Measurements from ENCODE around the gene ANKMY1. TPM values are rescaled to one million over a fixed set of nuclear protein-coding genes. Genes with fewer than 3 reads are reported as not detected.

Gene ANKMY1
- total RNA-seq, 1 donor from 2014 or later: 25.1 TPM

DNA sequence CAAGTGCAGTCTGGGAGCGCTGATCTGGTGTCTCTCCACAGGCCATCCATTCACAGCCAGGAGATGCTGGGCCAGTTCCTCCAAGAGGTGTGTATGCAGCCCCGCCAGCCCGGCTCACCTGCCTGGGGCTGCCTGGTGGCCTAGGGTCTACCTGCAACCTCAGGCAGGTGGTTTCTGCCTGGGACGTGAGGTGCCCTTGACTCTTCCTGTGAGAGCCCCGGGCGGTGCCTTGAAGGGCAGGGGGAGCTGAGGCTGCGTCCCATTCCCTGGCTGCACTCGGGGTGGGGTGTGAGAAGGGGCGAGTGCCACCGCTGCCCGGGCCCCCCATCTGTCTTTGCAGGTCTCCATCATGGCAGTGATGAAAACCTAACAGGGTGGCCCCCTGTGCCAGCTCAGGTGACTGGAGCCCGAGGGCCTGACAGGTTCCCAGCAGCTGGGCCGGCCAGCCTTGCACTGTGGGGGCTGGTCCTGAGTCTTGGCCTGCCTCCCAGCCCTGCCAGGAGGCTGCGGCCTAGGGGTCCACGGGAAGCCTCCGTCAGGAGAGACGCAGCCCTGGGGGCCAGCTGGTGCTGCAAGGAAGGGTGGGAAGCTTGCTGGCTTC, 40.6 kb upstream of the ANKMY1 start:
- H3K4me3 Mint-ChIP-seq (ENCODE audit: low read depth): no peak overlapping the region
- no peaks in the 10 kb centered on the region for H3K9me3 Mint-ChIP-seq
- no peak for DNase-seq (ENCODE audit: low spot score)
- intact Hi-C loops (cut with micrococcal nuclease): no loop called here
- H3K36me3 Mint-ChIP-seq (ENCODE audit: low read depth): peaks cover 5% of the 10 kb centered on the region
- H3K27me3 Mint-ChIP-seq (ENCODE audit: low read depth): no peaks in the 10 kb centered on the region
- no peak overlapping the region for H3K27ac Mint-ChIP-seq
- H3K4me1 Mint-ChIP-seq (ENCODE audit: low read depth): no peaks in the 10 kb centered on the region

DNA sequence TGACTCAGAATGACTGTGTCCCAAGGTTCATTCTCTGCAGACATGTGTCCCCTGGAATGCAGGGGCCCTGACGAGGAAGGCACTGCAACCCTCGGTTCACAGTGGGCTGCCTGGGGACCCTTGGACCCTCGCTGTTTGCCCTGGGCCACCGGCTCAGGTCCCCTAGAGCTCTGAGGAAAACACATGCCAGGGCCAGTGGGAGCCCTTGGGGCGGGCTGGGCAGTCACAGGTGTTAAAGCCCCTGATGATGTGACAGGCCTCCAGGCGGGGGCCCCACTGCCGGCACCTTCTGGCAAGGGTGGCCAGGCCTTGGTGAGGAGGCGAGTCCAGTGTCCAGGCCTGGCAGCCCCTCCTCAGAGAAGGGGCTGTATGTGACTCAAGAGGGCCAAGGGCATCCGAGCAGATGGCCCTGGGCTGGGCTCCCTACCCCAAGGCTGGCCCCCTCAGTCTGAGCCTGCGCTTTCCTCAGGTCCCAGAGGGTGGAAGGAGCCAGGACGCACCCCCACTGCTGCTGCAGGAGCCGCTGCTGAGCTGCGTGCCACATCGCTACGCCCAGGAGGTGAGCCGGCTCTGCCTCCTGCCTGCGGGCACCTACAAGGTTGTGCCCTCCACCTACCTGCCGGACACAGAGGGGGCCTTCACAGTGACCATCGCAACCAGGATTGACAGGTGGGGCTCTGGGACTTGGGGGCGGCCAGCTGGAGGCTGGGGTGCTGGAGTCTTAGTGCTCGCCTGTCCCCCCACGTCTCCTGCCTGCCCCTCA, 39.8 kb upstream of the ANKMY1 start:
- H3K4me3 Mint-ChIP-seq (ENCODE audit: low read depth): no peak overlapping the region
- intact Hi-C loops (cut with micrococcal nuclease): no loop called here
- H3K27ac Mint-ChIP-seq: no peak overlapping the region

DNA sequence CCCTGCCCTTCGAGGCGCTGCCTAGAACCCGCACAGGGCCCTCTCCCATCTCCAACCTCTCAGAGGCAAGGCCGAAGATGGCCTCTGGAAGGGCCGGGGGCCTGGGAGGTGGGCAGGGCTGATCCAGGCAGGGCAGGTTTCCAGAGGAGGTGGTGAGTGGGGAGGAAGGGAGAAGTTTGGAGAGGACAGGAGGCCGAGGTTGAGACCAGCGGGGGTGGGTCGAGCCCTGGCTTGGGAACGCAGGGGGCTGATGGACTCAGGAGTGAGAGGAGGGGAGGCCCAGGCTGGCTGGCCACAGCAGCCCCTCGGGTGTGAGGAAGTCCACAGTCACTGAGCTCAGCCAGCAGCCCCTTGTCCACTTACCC, 39.2 kb upstream of the ANKMY1 start:
- Mint-ChIP-seq H3K27ac (no peak overlapping the region), H3K4me3 (ENCODE audit: low read depth) (no peak overlapping the region), H3K4me1 (ENCODE audit: low read depth) (no peaks in the 10 kb centered on the region), H3K36me3 (ENCODE audit: low read depth) (peaks cover 12% of the 10 kb centered on the region), H3K9me3 (no peaks in the 10 kb centered on the region), H3K27me3 (ENCODE audit: low read depth) (no peaks in the 10 kb centered on the region)
- intact Hi-C loops (cut with micrococcal nuclease): no loop called here
- no peak for DNase-seq (ENCODE audit: low spot score)

More for the DNA sequence above, 39.8 kb upstream of the ANKMY1 start:
- no peaks in the 10 kb centered on the region for H3K9me3 Mint-ChIP-seq
- no peaks in the 10 kb centered on the region for H3K27me3 Mint-ChIP-seq (ENCODE audit: low read depth)
- no peak for DNase-seq (ENCODE audit: low spot score)
- H3K36me3 Mint-ChIP-seq (ENCODE audit: low read depth): peaks cover 7% of the 10 kb centered on the region
- H3K4me1 Mint-ChIP-seq (ENCODE audit: low read depth): no peaks in the 10 kb centered on the region

DNA sequence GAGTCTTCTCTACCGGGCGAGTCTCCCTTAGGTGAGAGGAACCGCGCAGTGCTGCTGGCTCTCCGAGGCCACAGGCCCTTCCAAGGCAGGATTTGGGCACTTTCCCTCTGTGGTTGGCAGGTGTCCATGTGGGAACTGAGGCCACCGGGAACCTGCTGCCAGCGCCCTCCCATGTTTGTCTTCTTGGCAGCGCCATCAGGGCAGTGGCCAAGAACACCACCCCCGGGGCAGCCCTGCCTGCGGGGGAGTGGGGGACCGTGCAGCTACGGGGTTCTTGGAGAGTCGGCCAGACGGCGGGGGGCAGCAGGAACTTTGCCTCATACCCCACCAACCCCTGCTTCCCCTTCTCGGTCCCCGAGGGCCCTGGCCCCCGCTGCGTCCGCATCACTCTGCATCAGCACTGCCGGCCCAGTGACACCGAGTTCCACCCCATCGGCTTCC, 38.7 kb upstream of the ANKMY1 start:
- no peak for DNase-seq (ENCODE audit: low spot score)
- Mint-ChIP-seq H3K4me3 (ENCODE audit: low read depth) (no peak overlapping the region), H3K27me3 (ENCODE audit: low read depth) (no peaks in the 10 kb centered on the region), H3K36me3 (ENCODE audit: low read depth) (peaks cover 14% of the 10 kb centered on the region), H3K4me1 (ENCODE audit: low read depth) (no peaks in the 10 kb centered on the region), H3K27ac (no peak overlapping the region), H3K9me3 (no peaks in the 10 kb centered on the region)
- intact Hi-C loops (cut with micrococcal nuclease): no loop called here

DNA sequence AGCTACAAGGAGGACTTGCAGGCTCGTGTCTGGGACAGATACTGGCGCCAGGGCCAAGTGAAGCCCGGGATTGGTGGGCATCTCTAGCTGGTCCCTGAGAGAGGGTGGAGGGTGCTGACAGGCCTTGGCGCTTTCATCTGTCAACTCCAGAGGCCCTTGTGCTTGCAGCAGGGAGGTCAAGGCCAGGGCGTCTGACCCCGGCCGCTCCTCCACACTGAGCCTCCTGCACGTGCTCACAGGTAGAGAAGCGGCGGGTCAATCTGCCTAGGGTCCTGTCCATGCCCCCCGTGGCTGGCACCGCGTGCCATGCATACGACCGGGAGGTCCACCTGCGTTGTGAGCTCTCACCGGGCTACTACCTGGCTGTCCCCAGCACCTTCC, 38.3 kb upstream of the ANKMY1 start:
- intact Hi-C loops (cut with micrococcal nuclease): no loop called here
- Mint-ChIP-seq H3K36me3 (ENCODE audit: low read depth) (peaks cover 18% of the 10 kb centered on the region), H3K9me3 (no peaks in the 10 kb centered on the region), H3K27me3 (ENCODE audit: low read depth) (no peaks in the 10 kb centered on the region), H3K27ac (no peak overlapping the region), H3K4me3 (ENCODE audit: low read depth) (no peak overlapping the region), H3K4me1 (ENCODE audit: low read depth) (no peaks in the 10 kb centered on the region)
- DNase-seq (ENCODE audit: low spot score): no peak

DNA sequence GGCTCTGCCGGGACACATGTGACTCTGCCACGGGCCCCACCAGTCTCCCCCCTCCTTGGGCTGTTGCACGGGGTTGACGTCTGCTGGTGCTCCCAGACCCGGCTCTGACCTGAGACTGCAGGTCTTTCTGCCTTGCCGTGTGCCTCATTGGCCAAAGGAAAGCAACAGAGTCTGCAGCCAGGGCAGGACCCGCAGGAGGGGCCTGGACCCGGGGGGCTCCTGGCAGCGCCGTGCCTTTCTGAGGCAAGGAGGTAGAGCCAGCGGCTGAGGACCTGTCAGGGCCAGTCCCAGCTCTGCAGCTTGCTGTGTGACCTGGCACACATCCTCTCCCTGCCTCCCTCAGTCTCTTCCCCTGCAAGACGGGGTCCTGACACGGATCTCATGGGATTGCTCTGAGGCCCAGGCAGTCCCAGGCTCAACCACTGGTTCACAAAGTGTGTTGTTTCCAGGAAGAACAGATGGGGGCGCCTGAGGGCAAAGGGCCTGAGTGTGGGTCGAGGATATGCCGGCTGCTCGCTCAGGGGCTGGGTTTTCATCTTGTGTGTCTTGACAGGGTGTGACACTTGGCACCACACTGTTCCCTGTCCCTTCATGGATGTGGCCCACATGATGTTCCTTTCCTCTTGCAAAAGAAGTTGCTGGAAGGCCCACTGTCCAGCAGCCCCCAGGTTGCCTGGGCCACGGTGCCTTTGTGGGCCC, 37.7 kb upstream of the ANKMY1 start:
- H3K4me1 Mint-ChIP-seq (ENCODE audit: low read depth): no peaks in the 10 kb centered on the region
- no peak overlapping the region for H3K27ac Mint-ChIP-seq
- no peaks in the 10 kb centered on the region for H3K9me3 Mint-ChIP-seq
- peak; percentile 43 for DNase-seq (ENCODE audit: low spot score)
- intact Hi-C loops (cut with micrococcal nuclease): no loop called here
- H3K36me3 Mint-ChIP-seq (ENCODE audit: low read depth): peaks cover 21% of the 10 kb centered on the region
- no peaks in the 10 kb centered on the region for H3K27me3 Mint-ChIP-seq (ENCODE audit: low read depth)
- H3K4me3 Mint-ChIP-seq (ENCODE audit: low read depth): no peak overlapping the region

DNA sequence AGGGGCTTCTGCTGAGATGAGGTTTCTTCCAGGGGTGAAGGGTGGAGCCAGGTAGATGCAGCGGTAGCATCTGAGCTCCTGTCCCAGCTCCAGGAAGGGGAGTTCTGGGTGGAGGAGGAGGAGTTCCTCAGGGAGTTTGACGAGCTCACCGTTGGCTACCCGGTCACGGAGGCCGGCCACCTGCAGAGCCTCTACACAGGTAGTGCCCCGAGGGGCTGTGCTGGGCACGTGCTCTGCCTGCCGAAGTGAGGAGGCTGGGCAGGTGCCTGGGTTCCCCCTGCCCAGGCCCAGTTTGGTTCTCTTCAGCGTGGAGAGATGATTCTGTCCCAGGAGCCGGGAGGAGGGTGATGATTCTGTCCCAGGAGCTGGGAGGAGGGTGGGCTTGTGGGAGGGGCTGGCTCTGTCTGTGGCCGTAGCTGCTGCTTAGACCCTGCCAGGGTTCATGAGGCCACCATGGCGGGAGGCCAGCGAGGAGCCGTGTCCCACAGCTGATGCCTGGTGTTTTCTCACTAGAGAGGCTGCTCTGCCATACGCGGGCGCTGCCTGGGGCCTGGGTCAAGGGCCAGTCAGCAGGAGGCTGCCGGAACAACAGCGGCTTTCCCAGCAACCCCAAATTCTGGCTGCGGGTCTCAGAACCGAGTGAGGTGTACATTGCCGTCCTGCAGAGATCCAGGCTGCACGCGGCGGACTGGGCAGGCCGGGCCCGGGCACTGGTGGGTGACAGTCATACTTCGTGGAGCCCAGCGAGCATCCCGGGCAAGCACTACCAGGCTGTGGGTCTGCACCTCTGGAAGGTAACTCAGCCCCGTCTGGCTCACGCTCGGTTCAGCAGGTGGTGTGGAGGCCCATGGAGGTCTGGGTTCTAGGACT, 37.0 kb upstream of the ANKMY1 start:
- H3K4me1 Mint-ChIP-seq (ENCODE audit: low read depth): no peaks in the 10 kb centered on the region
- DNase-seq (ENCODE audit: low spot score): no peak
- peaks cover 21% of the 10 kb centered on the region for H3K36me3 Mint-ChIP-seq (ENCODE audit: low read depth)
- H3K27ac Mint-ChIP-seq: no peak overlapping the region
- H3K4me3 Mint-ChIP-seq (ENCODE audit: low read depth): no peak overlapping the region
- H3K9me3 Mint-ChIP-seq: no peaks in the 10 kb centered on the region
- H3K27me3 Mint-ChIP-seq (ENCODE audit: low read depth): no peaks in the 10 kb centered on the region
- intact Hi-C loops (cut with micrococcal nuclease): no loop called here

DNA sequence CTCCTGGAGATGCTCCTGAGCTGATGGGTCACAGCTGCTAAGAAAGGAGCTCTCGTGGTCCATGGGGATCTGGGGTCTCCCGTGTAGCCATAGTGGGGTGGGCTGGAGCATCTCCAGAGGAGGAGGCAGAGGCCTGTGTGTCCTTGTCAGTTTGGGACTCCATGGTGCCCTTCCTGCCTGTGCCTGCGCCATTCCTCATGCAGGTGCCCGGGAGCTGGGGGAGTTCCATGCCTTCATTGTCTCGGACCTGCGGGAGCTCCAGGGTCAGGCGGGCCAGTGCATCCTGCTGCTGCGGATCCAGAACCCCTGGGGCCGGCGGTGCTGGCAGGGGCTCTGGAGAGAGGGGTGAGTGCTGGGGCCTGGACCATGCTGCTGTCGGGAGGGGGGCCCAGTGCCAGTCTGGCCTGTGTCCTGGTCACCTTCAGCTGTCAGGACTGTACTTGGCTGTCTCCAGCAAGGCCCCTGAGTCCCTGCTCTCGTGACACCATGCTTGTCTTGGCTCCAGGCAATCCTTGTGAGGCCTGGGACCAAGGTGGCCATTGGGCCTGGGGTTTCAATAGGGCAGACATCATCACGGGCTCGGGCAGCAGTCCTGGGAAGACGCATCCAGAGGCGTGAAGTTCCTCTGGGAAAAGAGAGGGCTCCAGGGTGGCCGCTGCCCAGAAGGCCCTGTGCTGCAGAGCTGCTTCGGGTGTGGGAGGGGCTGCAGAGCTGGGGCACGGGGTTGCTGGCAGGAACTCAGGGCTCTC, 36.1 kb upstream of the ANKMY1 start:
- H3K27ac Mint-ChIP-seq: no peak overlapping the region
- peaks cover 3% of the 10 kb centered on the region for H3K4me1 Mint-ChIP-seq (ENCODE audit: low read depth)
- no peaks in the 10 kb centered on the region for H3K27me3 Mint-ChIP-seq (ENCODE audit: low read depth)
- intact Hi-C loops (cut with micrococcal nuclease): no loop called here
- H3K36me3 Mint-ChIP-seq (ENCODE audit: low read depth): peaks cover 27% of the 10 kb centered on the region
- no peak overlapping the region for H3K4me3 Mint-ChIP-seq (ENCODE audit: low read depth)
- no peaks in the 10 kb centered on the region for H3K9me3 Mint-ChIP-seq
- DNase-seq (ENCODE audit: low spot score): no peak

DNA sequence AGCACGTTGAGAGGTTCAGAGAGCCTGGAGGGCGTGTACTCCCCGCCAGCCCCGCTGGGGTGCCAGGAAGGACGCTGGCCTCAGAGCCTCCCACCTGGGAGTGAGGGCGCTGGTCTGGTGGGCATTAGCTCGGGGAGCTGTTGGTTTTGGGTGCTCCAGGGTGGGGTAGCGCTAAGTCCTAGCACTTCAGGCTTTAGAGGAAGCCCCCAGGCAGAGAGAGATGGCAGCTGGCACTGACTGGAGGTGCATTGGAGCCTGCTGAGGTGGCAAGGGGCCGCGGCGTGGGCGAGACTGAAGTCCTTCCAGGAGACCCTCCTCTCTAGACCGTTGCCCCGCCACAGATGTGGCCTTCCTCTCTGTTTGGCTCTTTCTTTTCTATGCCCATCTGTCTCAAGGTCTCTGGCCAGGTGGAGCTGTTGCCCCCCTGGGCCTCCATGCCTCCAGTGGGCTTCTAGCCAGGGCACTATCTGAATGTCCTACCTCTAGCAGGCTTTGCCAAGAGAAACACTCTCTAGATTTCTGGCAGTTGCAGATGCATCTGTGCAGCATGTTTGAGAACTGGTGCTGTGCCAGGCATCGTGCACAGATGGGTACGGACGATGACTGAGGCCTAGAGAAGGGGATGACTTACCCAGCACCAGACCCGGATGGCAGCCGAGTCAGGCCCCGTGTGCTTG, 35.4 kb upstream of the ANKMY1 start:
- no peak overlapping the region for H3K4me3 Mint-ChIP-seq (ENCODE audit: low read depth)
- peaks cover 10% of the 10 kb centered on the region for H3K4me1 Mint-ChIP-seq (ENCODE audit: low read depth)
- no peaks in the 10 kb centered on the region for H3K9me3 Mint-ChIP-seq
- H3K27me3 Mint-ChIP-seq (ENCODE audit: low read depth): no peaks in the 10 kb centered on the region
- H3K27ac Mint-ChIP-seq: no peak overlapping the region
- no peak for DNase-seq (ENCODE audit: low spot score)
- H3K36me3 Mint-ChIP-seq (ENCODE audit: low read depth): peaks cover 28% of the 10 kb centered on the region
- intact Hi-C loops (cut with micrococcal nuclease): no loop called here

DNA sequence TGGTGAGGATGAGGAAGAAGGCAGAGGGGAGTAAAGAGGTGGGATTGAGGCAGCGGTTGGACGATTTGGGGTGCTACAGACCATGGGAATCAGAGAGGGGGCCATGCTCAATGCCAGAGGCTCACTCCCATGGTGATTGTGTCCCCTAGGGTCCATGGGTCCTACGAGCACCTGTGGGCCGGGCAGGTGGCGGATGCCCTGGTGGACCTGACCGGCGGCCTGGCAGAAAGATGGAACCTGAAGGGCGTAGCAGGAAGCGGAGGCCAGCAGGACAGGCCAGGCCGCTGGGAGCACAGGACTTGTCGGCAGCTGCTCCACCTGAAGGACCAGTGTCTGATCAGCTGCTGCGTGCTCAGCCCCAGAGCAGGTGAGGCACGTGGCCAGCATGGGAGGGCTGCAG, 34.0 kb upstream of the ANKMY1 start:
- no peak overlapping the region for H3K27ac Mint-ChIP-seq
- H3K4me1 Mint-ChIP-seq (ENCODE audit: low read depth): peaks cover 18% of the 10 kb centered on the region
- peaks cover 28% of the 10 kb centered on the region for H3K36me3 Mint-ChIP-seq (ENCODE audit: low read depth)
- intact Hi-C loops (cut with micrococcal nuclease): no loop called here
- H3K4me3 Mint-ChIP-seq (ENCODE audit: low read depth): no peak overlapping the region
- no peak for DNase-seq (ENCODE audit: low spot score)
- no peaks in the 10 kb centered on the region for H3K9me3 Mint-ChIP-seq
- no peaks in the 10 kb centered on the region for H3K27me3 Mint-ChIP-seq (ENCODE audit: low read depth)

DNA sequence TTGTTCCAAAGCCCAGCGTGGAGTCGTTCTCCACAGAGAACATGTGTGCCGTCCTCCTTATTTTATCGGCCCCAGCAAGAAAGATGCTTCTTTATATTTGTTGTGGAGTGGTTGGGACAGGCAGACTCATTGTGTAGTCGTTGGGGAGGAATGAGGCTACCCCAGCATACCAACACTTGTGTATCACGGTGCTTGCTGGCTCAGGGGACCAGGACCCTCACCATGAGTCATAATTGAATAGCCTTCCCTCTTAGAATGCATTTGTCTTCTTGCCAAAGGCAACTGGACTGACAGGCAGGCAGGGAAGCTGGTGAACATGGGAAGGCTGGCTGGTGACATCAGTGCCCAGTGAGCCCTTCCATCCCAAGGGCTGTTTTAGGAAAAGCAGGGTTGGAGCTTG, 33.4 kb upstream of the ANKMY1 start:
- Mint-ChIP-seq H3K36me3 (ENCODE audit: low read depth) (peaks cover 28% of the 10 kb centered on the region), H3K9me3 (no peaks in the 10 kb centered on the region), H3K27me3 (ENCODE audit: low read depth) (no peaks in the 10 kb centered on the region), H3K4me1 (ENCODE audit: low read depth) (peaks cover 18% of the 10 kb centered on the region), H3K4me3 (ENCODE audit: low read depth) (no peak overlapping the region), H3K27ac (no peak overlapping the region)
- intact Hi-C loops (cut with micrococcal nuclease): no loop called here
- DNase-seq (ENCODE audit: low spot score): no peak

DNA sequence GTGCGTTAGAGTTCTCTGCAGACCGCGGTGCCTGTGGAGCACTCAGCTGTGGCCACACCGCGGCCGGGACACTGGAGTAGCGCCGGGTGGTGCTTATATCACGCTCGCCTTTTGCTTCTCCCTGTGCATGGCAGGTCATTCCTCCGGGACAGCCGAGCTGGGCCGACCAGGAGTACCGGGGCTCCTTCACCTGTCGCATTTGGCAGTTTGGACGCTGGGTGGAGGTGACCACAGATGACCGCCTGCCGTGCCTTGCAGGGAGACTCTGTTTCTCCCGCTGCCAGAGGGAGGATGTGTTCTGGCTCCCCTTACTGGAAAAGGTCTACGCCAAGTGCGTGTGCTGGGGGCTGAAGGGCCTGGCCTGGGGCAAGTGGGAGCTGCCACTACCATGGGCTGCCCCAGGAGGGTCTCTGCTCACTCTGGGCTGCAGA, 32.9 kb upstream of the ANKMY1 start:
- Mint-ChIP-seq H3K4me1 (ENCODE audit: low read depth) (peaks cover 18% of the 10 kb centered on the region), H3K9me3 (no peaks in the 10 kb centered on the region), H3K4me3 (ENCODE audit: low read depth) (no peak overlapping the region), H3K36me3 (ENCODE audit: low read depth) (peaks cover 28% of the 10 kb centered on the region), H3K27me3 (ENCODE audit: low read depth) (no peaks in the 10 kb centered on the region), H3K27ac (no peak overlapping the region)
- intact Hi-C loops (cut with micrococcal nuclease): no loop called here
- DNase-seq (ENCODE audit: low spot score): no peak
